Spinal cord (tissue), 10 donors: ENCODE measurements around the gene RRAS2. TPM values are rescaled to one million over a fixed set of nuclear protein-coding genes. Genes with fewer than 3 reads are reported as not detected.
"Not testable (repeated sequence)": the region's sequence is repeated elsewhere in the genome, so short reads cannot be mapped to it uniquely, and the experiment has no call there.

ENCODE experiments used
- DNase-seq, 6 donors: peaks; one replicate each; pipeline versions ENCODE4 v3.0.0 to v3.0.0-alpha.2; 2013 to 2015; ENCODE audit warnings: low spot score in 6 of 6, low read depth in 4 of 6
- H3K27ac ChIP-seq: one replicate; pipeline ENCODE4 v1.5.1; 2013; ENCODE audit warnings: low read depth, low read length, control low read depth
- H3K27me3 ChIP-seq: one replicate; pipeline ENCODE4 v1.6.1; 2013; ENCODE audit warnings: low read length; ENCODE audit not compliant: control insufficient read depth, insufficient read depth
- H3K36me3 ChIP-seq: one replicate; pipeline ENCODE4 v1.6.1; 2013; ENCODE audit warnings: low read length; ENCODE audit not compliant: control insufficient read depth, insufficient read depth
- H3K4me1 ChIP-seq: one replicate; pipeline ENCODE4 v1.6.1; 2013; ENCODE audit warnings: low read length; ENCODE audit not compliant: control insufficient read depth, insufficient read depth
- H3K4me3 ChIP-seq: one replicate; pipeline ENCODE4 v1.5.1; 2013; ENCODE audit warnings: low read depth, low read length, control low read depth
- H3K9me3 ChIP-seq: one replicate; pipeline ENCODE4 v1.6.1; 2013; ENCODE audit warnings: low read length; ENCODE audit not compliant: control insufficient read depth, insufficient read depth
- WGBS: methylation state at CpG from one replicate; pipeline ENCODE4 v1.1.5; 2013; ENCODE audit warnings: missing lambda C conversion rate; ENCODE audit not compliant: insufficient coverage; 5-methylcytosine and 5-hydroxymethylcytosine counted together
- polyA plus RNA-seq, 2 donors: library from polyadenylated mRNA; unstranded; fragments of 120-200 nt; gene quantifications; one replicate each; pipeline ENCODE4 v1.2.1, GENCODE V29; 2013; ENCODE audit not compliant: insufficient read length in 2 of 2
- total RNA-seq, 2 donors: library from RNA; depleted of rRNA in 1 of 2; stranded (reverse); fragments of 120-200 nt in 1 of 2; fragments of >200 nt in 1 of 2; gene quantifications; one replicate each; pipeline versions ENCODE4 v1.2.3 to v1.2.4, GENCODE V29; 2013 to 2014
- donor health status: healthy.

The RRAS2 gene
- total and polyA plus RNA-seq, 4 donors = 44.0 to 56.2 (median 53.3) TPM

DNA sequence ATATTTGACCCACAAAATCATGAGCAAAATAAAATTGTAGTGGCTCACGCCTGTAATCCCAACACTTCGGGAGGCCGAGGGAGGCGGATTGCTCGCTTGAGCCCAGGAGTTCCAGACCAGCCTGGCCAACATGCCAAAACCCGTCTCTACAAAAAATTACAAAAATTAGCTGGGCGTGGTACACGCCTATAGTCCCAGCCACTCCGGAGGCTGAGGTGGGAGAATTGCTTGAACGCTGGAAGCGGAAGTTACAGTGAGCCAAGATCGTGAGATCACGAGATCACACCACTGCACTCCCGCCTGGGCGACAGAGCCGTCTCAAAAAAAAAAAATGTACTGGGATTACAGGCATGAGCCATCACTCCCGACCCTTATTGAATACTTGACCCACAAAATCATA lies 2.0 kb upstream of the RRAS2 start:
- Histone ChIP-seq H3K36me3 (no peaks in the 10 kb centered on the region), H3K27ac (no peak overlapping the region), H3K27me3 (no peaks in the 10 kb centered on the region), H3K4me3 (no peak overlapping the region), H3K4me1 (peaks cover 3% of the 10 kb centered on the region), H3K9me3 (no peaks in the 10 kb centered on the region)
- no peak for DNase-seq
- over 99% methylated on average over 16 of the region's 17 CpGs for WGBS

DNA sequence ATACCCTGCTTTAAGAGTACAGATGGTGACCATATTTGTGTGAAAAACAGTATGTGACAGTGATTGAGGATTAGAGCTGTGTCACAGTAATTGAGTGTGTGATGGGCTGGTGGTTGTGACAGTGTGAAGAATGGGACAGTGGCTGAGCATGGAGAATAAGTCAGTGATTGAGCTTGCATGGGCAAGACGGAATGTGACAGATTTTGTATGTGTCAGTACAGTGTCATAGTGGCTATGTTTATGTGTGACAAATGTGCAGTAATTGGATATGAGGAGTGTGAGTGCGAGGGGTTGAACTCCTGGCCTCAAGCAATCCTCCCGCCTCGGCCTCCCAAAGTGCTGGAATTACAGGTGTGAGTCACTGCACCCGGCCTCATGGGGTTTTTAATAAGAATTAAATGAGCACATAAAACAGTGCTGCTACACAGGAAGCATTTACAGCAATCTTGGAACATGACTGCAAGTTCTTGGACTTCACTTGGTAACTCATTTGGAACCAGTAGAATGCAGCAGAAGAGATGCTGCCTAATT lies 583 bp upstream of the RRAS2 start:
- no peaks in the 10 kb centered on the region for H3K9me3 ChIP-seq
- H3K4me3 ChIP-seq = peak overlapping the region; percentile 45
- 62% methylated on average over 2 of the region's 5 CpGs for WGBS
- peak in 2 of 6 donors; percentile 7 to 77 for DNase-seq
- H3K36me3 ChIP-seq = no peaks in the 10 kb centered on the region
- no peak overlapping the region for H3K27ac ChIP-seq
- H3K4me1 ChIP-seq = peaks cover 3% of the 10 kb centered on the region
- no peaks in the 10 kb centered on the region for H3K27me3 ChIP-seq

DNA sequence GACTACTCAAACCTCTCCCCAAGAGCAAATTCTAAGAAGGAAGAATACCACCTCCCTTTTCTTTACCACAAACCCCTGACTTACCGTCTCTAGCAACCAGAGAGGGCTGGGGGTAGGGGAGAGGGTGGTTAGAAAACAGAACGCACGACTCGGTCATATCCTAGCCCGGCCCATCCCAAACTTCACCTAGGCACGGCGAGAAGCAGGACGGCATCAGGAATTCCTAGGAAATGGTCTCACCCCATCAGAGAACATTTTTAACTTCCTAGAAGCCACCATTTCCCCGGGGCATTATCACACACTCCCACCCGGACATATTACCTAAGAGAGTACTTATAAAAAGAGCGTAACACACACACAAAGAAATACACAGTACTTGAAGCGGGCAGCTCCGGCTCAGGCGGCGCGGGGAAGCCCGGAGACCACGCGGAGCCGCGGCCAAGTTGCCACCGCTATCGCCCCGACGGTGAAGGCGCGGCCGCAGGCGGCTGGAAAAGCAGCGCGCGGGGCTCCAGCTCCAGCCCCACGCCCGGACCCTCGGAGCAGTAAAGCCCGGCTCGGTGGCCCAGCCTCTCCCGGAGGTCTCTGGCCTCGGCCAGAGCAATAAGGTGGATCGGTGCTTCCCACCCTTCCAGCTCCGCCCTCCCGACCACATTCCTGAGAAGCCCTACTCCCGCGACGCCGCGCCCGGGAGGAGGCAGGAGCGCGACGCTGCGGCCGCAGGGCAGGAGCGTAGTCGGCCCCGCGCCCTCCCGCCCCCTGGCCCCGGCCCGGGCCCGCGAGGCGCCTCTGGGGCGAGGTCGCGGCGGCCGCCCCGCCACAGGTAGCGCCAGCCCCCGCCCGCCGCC lies 878 bp downstream of the RRAS2 start:
- H3K4me3 ChIP-seq = peak overlapping the region; percentile 53
- peaks cover 3% of the 10 kb centered on the region for H3K4me1 ChIP-seq
- 0% methylated on average over 69 of the region's 73 CpGs for WGBS
- H3K36me3 ChIP-seq = no peaks in the 10 kb centered on the region
- DNase-seq = peak in 2 of 6 donors; percentile 69 to 73
- no peaks in the 10 kb centered on the region for H3K27me3 ChIP-seq
- H3K27ac ChIP-seq = no peak overlapping the region
- H3K9me3 ChIP-seq = no peaks in the 10 kb centered on the region

- H3K4me1 ChIP-seq = peaks cover 3% of the 10 kb centered on the region
- no peaks in the 10 kb centered on the region for H3K27me3 ChIP-seq
- WGBS = 100% methylated on average over 2 of the region's 2 CpGs
- no peaks in the 10 kb centered on the region for H3K36me3 ChIP-seq
- no peak for DNase-seq
- no peaks in the 10 kb centered on the region for H3K9me3 ChIP-seq
- H3K27ac ChIP-seq = no peak overlapping the region
- no peak overlapping the region for H3K4me3 ChIP-seq
These were observed 2.6 kb downstream of the RRAS2 start for GRCh38 chr11:14356342-14356741.

- DNase-seq, H3K27me3 ChIP-seq, H3K4me1 ChIP-seq, H3K27ac ChIP-seq, H3K4me3 ChIP-seq, H3K36me3 ChIP-seq, H3K9me3 ChIP-seq: not testable (repeated sequence)
- WGBS = no CpG with 5 or more reads among the region's 7 CpGs
These were observed 4.4 kb downstream of the RRAS2 start for GRCh38 chr11:14354604-14355003.

- H3K4me3 ChIP-seq = no peak overlapping the region
- H3K27me3 ChIP-seq = no peaks in the 10 kb centered on the region
- 100% methylated on average over 2 of the region's 3 CpGs for WGBS
- no peaks in the 10 kb centered on the region for H3K9me3 ChIP-seq
- no peak for DNase-seq
- no peak overlapping the region for H3K27ac ChIP-seq
- no peaks in the 10 kb centered on the region for H3K4me1 ChIP-seq
- H3K36me3 ChIP-seq = no peaks in the 10 kb centered on the region
These were observed 8.2 kb downstream of the RRAS2 start for GRCh38 chr11:14350716-14351238.

- Histone ChIP-seq H3K36me3 (no peaks in the 10 kb centered on the region), H3K27ac (no peak overlapping the region), H3K27me3 (no peaks in the 10 kb centered on the region), H3K9me3 (no peaks in the 10 kb centered on the region), H3K4me1 (no peaks in the 10 kb centered on the region), H3K4me3 (no peak overlapping the region)
- no peak for DNase-seq
- WGBS = 58% methylated on average over 1 of the region's 2 CpGs
These were observed 8.8 kb downstream of the RRAS2 start for GRCh38 chr11:14350215-14350614.

DNA sequence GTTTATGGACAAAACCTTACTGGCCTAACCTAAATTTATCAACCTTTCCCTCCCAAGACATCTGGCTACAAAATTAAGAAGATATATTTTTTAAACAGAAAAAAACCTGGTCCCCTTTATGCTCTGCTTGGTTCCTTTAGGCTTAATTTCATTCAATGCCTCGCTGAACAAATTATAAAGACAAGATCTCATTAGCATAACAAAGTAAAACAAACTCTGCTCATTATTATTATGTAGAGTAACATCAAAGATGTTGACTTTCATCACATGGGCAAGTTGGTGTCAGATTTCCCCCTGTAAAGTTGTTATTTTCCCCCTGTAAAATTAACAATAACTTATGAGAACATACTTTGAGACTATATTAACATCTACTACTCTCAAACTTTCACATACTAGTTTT lies 11.0 kb downstream of the RRAS2 start:
- H3K27ac ChIP-seq = no peak overlapping the region
- H3K4me1 ChIP-seq = no peaks in the 10 kb centered on the region
- WGBS = no CpG with 5 or more reads among the region's 1 CpG
- no peaks in the 10 kb centered on the region for H3K36me3 ChIP-seq
- H3K9me3 ChIP-seq = no peaks in the 10 kb centered on the region
- H3K4me3 ChIP-seq = no peak overlapping the region
- no peaks in the 10 kb centered on the region for H3K27me3 ChIP-seq
- DNase-seq = no peak

DNA sequence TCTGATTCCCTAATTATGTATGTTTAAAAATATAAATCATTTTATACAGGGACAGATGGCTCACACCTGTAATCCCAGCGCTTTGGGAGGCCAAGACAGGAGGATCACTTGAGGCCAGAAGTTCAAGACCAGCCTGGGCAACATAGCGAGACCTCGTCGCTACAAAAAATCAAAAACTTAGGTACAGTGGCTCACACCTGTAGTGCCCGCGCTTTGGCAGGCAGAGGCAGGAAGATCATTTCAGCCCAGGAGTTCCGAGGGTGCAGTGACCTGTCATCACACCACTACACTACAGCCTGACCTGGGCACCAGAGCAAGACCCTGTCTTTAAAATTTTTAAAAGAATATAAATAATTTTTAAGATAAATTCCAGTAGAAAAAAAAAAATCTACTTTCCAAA lies 11.5 kb downstream of the RRAS2 start:
- no peaks in the 10 kb centered on the region for H3K36me3 ChIP-seq
- no peak for DNase-seq
- H3K9me3 ChIP-seq = no peaks in the 10 kb centered on the region
- no peak overlapping the region for H3K4me3 ChIP-seq
- no peaks in the 10 kb centered on the region for H3K4me1 ChIP-seq
- 95% methylated on average over 4 of the region's 7 CpGs for WGBS
- H3K27ac ChIP-seq = no peak overlapping the region
- no peaks in the 10 kb centered on the region for H3K27me3 ChIP-seq
